HepG2 (cell line): Measurements from ENCODE around the gene PREX1. TPM values are rescaled to one million over a fixed set of nuclear protein-coding genes. Genes with fewer than 3 reads are reported as not detected.

Experiments
- CCDC6 ChIP-seq: sonication (generic); formaldehyde crosslinking; IDR thresholded peaks from 2 replicates; pipeline ENCODE4 v1.8.1; 2022; ENCODE audit warnings: mild to moderate bottlenecking, missing genetic modification reagents, moderate library complexity
- CSRNP2 ChIP-seq: sonication (generic); formaldehyde crosslinking; conservative IDR thresholded peaks from 2 replicates; pipeline ENCODE4 v1.8.0; 2022; ENCODE audit warnings: low read depth, missing genetic modification reagents
- DZIP1 ChIP-seq: sonication (generic); formaldehyde crosslinking; IDR thresholded peaks from 2 replicates; pipeline ENCODE4 v1.5.0; 2020; ENCODE audit warnings: mild to moderate bottlenecking, missing genetic modification reagents
- HNF4G ChIP-seq, 2 experiments: sonication (generic) in 1 of 2; formaldehyde crosslinking in 1 of 2; IDR thresholded peaks; 2 replicates each; pipeline versions ENCODE4 v1.4.0 to v1.6.1; 2011 to 2020; ENCODE audit warnings: borderline replicate concordance in 2 of 2, low read depth in 2 of 2, mild to moderate bottlenecking in 2 of 2, low read length in 1 of 2, missing genetic modification reagents in 1 of 2, moderate library complexity in 1 of 2
- MTA3 ChIP-seq: sonication (generic); formaldehyde crosslinking; IDR thresholded peaks from 2 replicates; pipeline ENCODE4 v1.4.0; 2020; ENCODE audit warnings: missing genetic modification reagents
- NCOA2 ChIP-seq: sonication (generic); formaldehyde crosslinking; IDR thresholded peaks from 2 replicates; pipeline ENCODE4 v1.8.0; 2022; ENCODE audit warnings: inconsistent platforms
- NFATC3 ChIP-seq: sonication (generic); formaldehyde crosslinking; IDR thresholded peaks from 2 replicates; pipeline ENCODE4 v1.5.1; 2020; ENCODE audit warnings: mild to moderate bottlenecking, missing genetic modification reagents
- PAF1 ChIP-seq: IDR thresholded peaks from 2 replicates; pipeline ENCODE4 v1.6.1; 2016; ENCODE audit warnings: missing genetic modification reagents, missing compliant biosample characterization
- SAP130 ChIP-seq: IDR thresholded peaks from 2 replicates; pipeline ENCODE4 v1.6.1; 2016; ENCODE audit warnings: low read depth
- SOX6 ChIP-seq, 2 experiments: fragments of 450-650 bp in 1 of 2; sonication (generic) in 1 of 2; formaldehyde crosslinking in 1 of 2; IDR thresholded peaks; 2 replicates each; pipeline versions ENCODE4 v1.4.0 to v1.6.1; 2017 to 2020; ENCODE audit warnings: antibody characterized with exemption in 1 of 2, mild to moderate bottlenecking in 1 of 2, missing genetic modification reagents in 1 of 2
- ZNF207 ChIP-seq: fragments of 450-650 bp; IDR thresholded peaks from 2 replicates; pipeline ENCODE4 v1.6.1; 2016; ENCODE audit warnings: antibody characterized with exemption, borderline replicate concordance
- ZNF460 ChIP-seq: sonication (generic); formaldehyde crosslinking; IDR thresholded peaks from 2 replicates; pipeline ENCODE4 v1.5.1; 2020; ENCODE audit warnings: missing genetic modification reagents, mild to moderate bottlenecking, borderline replicate concordance
- ZNF570 ChIP-seq: sonication (generic); formaldehyde crosslinking; IDR thresholded peaks from 2 replicates; pipeline ENCODE4 v1.4.0; 2020; ENCODE audit warnings: mild to moderate bottlenecking, missing genetic modification reagents, borderline replicate concordance
- ZNF737 ChIP-seq: sonication (generic); formaldehyde crosslinking; IDR thresholded peaks from 2 replicates; pipeline ENCODE4 v1.5.0; 2020; ENCODE audit warnings: missing genetic modification reagents, mild to moderate bottlenecking, borderline replicate concordance
- polyA plus RNA-seq, 8 experiments: library from polyadenylated mRNA; depleted of rRNA in 3 of 8; stranded (reverse) in 7 of 8; unstranded in 1 of 8; fragments of >200 nt; fragmentation: Illumina TruSeq in 4 of 8; extraction: Trizol in 4 of 8; gene quantifications; 2 replicates each; pipeline versions ENCODE4 v1.2.1 to v1.2.3, GENCODE V29; 2011 to 2016; ENCODE audit warnings: low read depth in 4 of 8, missing spikeins in 1 of 8, mixed read lengths in 1 of 8; ENCODE audit not compliant: insufficient read depth in 1 of 8
- total RNA-seq, 5 experiments: library from RNA; depleted of rRNA; stranded (reverse); fragments of >200 nt; fragmentation: Illumina TruSeq; extraction: Trizol; gene quantifications; 2 replicates each; pipeline ENCODE4 v1.2.3, GENCODE V29; 2016; ENCODE audit warnings: low read depth in 1 of 5

Gene PREX1
- total and polyA plus RNA-seq, 2 of the 13 experiments (the other 11 are each of a cell fraction or from before 2014, with no cell fraction given): 0.02 to 0.04 TPM

DNA sequence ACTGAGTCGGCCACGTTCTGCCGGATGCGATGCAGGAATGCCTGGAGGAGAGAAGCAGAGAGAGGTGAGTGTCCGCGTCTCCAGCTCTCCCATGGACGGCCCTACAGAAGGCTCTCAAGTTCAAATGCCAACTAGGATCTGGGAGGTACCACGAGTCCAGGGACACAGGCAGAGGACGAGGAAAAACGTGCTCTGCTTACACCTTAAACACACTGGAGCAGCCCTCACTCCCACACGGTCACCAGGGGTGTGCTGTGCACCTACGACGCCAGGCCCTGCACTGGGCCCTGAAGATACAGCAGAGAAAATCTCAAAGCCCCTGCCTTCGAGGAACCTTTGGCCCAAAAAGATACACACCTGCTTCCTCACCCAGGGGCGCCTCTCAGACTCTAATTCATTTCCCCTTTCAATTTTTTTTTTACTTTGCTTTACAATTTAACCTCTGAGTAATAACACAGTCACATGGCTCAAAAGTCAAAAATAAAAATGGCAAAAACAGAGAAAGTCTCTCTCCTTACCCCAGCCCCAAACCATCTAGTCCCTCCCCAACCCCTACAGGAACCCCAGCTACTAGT is 79.9 kb downstream of the PREX1 start (continued):
- TF ChIP-seq CCDC6 (CRISPR knock-in tag): no peak
- no peak for TF ChIP-seq HNF4G (IDR thresholded peaks at IDR 0.05; ENCODE audit: borderline replicate concordance, low read depth, low read length)
- no peak for TF ChIP-seq HNF4G (CRISPR knock-in tag; IDR thresholded peaks at IDR 0.05; ENCODE audit: borderline replicate concordance, low read depth)
- TF ChIP-seq CSRNP2: no peak
- no peak for TF ChIP-seq MTA3 (CRISPR knock-in tag)
- no peak for TF ChIP-seq ZNF737 (CRISPR knock-in tag)
- TF ChIP-seq SAP130 (CRISPR knock-in tag): no peak
- no peak for TF ChIP-seq PAF1 (CRISPR knock-in tag)
- no peak for TF ChIP-seq SOX6 (IDR thresholded peaks at IDR 0.05)
- no peak for TF ChIP-seq SOX6 (CRISPR knock-in tag; IDR thresholded peaks at IDR 0.05)
- no peak for TF ChIP-seq ZNF570 (CRISPR knock-in tag)
- TF ChIP-seq DZIP1 (CRISPR knock-in tag): no peak
- TF ChIP-seq NFATC3 (CRISPR knock-in tag): no peak
- no peak for TF ChIP-seq ZNF460 (CRISPR knock-in tag)
- TF ChIP-seq NCOA2 (CRISPR knock-in tag): no peak
- TF ChIP-seq ZNF207: no peak
- TF ChIP-seq, all 625 proteins: peak for 0
